ENCODE results near the gene MIDN. TPM values are rescaled to one million over a fixed set of nuclear protein-coding genes. Genes with fewer than 3 reads are reported as not detected.

Gene MIDN
- total and polyA plus RNA-seq, 2 of the 4 experiments (the other 2 are of a cell fraction), result 2.5 to 26.0 TPM

DNA sequence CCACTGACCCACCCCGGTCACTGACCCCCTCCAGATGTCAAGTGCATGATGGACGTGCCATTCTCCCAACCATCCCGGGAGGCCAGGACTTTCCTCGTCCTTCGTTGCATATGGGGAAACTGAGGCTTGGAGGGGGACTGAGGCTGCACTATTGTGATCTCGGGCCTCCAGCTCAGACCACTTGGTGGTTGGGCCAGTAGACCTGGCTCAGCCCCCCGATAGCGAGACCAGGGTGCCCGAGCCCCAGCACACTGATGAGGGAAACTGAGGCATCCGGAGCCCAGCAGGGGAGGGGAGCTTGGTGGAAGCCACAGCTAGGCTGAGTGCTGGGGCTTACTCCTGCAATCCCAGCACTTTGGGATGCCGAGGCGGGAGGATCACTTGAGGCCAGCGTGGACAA, 47.7 kb downstream of the MIDN start:
- Histone ChIP-seq H4K91ac (ENCODE audit: insufficient read depth, low read depth, low read length) (no peak overlapping the region), H3K18ac (ENCODE audit: low read depth, low read length) (no peak overlapping the region), H3K23ac (ENCODE audit: low read depth, low read length) (no peak overlapping the region), H3K56ac (ENCODE audit: extremely low read depth, insufficient read depth, low read length) (no peak overlapping the region), H3K9me1 (ENCODE audit: insufficient read depth, low read length) (no peaks in the 10 kb centered on the region), H2BK5ac (ENCODE audit: low read depth, low read length, poor library complexity, severe bottlenecking) (no peak overlapping the region), H3K9me3 (ENCODE audit: control insufficient read depth, insufficient read depth, low read length) (no peaks in the 10 kb centered on the region), H3K27me3 (ENCODE audit: control insufficient read depth, insufficient read depth, low read length) (peaks cover 17% of the 10 kb centered on the region; the same call in 1 of the 2 replicates), H2AK5ac (ENCODE audit: low read depth, low read length) (no peak overlapping the region), H3K79me1 (ENCODE audit: low read depth in 1 of 2, low read length in 2 of 2) (no peaks in the 10 kb centered on the region), H2BK120ac (ENCODE audit: low read depth, low read length) (no peak overlapping the region), H3K4me2 (ENCODE audit: low read depth, low read length) (no peak overlapping the region), H3K4me3 (ENCODE audit: insufficient read depth, low read depth, low read length) (no peak overlapping the region), H3K4me1 (ENCODE audit: control insufficient read depth, insufficient read depth, low read length) (peaks cover 3% of the 10 kb centered on the region; the same call in 1 of the 2 replicates), H3K36me3 (ENCODE audit: control insufficient read depth, insufficient read depth, low read length) (no peaks in the 10 kb centered on the region), H3K27ac (ENCODE audit: insufficient read depth, low read length) (no peak overlapping the region), H3K14ac (replicated peaks; ENCODE audit: low read depth, low read length) (no peak overlapping the region), H4K20me1 (ENCODE audit: insufficient read depth, low read length) (no peaks in the 10 kb centered on the region), H2AFZ (replicated peaks; ENCODE audit: low read length, poor library complexity) (no peak overlapping the region), H2AK9ac (replicated peaks; ENCODE audit: low read depth, low read length, poor library complexity) (no peak overlapping the region), H4K5ac (ENCODE audit: low read depth, low read length) (no peak overlapping the region), H3K4ac (ENCODE audit: low read depth, low read length) (no peak overlapping the region), H2BK20ac (ENCODE audit: low read depth, low read length) (no peak overlapping the region), H3K9ac (ENCODE audit: low read depth, low read length) (no peak overlapping the region), H2BK15ac (ENCODE audit: low read depth, low read length) (no peak overlapping the region), H4K8ac (ENCODE audit: low read depth in 2 of 2, low read length in 2 of 2) (no peak overlapping the region)
- WGBS, 2 experiments (ENCODE audit: extremely low coverage in 2 of 2, insufficient read length in 1 of 2), result 95% methylated on average over 3 of the region's 13 CpGs; no CpG with 5 or more reads in 1 of the 2 experiments
- TF ChIP-seq SMC3 (IDR thresholded peaks at IDR 0.05; ENCODE audit: low read depth, low read length) (no peak), MAZ (IDR thresholded peaks at IDR 0.05; ENCODE audit: borderline replicate concordance, low read depth, low read length) (no peak)
- TF ChIP-seq, protein P1, sequence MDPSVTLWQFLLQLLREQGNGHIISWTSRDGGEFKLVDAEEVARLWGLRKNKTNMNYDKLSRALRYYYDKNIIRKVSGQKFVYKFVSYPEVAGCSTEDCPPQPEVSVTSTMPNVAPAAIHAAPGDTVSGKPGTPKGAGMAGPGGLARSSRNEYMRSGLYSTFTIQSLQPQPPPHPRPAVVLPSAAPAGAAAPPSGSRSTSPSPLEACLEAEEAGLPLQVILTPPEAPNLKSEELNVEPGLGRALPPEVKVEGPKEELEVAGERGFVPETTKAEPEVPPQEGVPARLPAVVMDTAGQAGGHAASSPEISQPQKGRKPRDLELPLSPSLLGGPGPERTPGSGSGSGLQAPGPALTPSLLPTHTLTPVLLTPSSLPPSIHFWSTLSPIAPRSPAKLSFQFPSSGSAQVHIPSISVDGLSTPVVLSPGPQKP (IDR thresholded peaks at IDR 0.05; ENCODE audit: borderline replicate concordance, low read depth, low read length), result no peak
- TF ChIP-seq, protein P2, sequence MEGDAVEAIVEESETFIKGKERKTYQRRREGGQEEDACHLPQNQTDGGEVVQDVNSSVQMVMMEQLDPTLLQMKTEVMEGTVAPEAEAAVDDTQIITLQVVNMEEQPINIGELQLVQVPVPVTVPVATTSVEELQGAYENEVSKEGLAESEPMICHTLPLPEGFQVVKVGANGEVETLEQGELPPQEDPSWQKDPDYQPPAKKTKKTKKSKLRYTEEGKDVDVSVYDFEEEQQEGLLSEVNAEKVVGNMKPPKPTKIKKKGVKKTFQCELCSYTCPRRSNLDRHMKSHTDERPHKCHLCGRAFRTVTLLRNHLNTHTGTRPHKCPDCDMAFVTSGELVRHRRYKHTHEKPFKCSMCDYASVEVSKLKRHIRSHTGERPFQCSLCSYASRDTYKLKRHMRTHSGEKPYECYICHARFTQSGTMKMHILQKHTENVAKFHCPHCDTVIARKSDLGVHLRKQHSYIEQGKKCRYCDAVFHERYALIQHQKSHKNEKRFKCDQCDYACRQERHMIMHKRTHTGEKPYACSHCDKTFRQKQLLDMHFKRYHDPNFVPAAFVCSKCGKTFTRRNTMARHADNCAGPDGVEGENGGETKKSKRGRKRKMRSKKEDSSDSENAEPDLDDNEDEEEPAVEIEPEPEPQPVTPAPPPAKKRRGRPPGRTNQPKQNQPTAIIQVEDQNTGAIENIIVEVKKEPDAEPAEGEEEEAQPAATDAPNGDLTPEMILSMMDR (conservative IDR thresholded peaks at IDR 0.05; ENCODE audit: low read depth, low read length), result no peak
- ChIA-PET POLR2A (ENCODE audit: unreplicated experiment) (no interaction called here), CTCF (no interaction called here)
- dilution Hi-C loops (cut with HindIII; ENCODE audit: low sequenced_read_pairs, unreplicated experiment) (no loop called here), in situ Hi-C loops (cut with MboI; ENCODE audit: low sequenced_read_pairs) (no loop called here), intact Hi-C loops (cut with micrococcal nuclease) (no loop called here)
- BruUV-seq (replicated peaks), result no TSS peak
- ATAC-seq (ENCODE audit: low read depth) (no peak), DNase-seq (no peak)
